Smooth muscle cell (in vitro differentiated cells): ENCODE measurements around the gene DYRK4. TPM values are rescaled to one million over a fixed set of nuclear protein-coding genes. Genes with fewer than 3 reads are reported as not detected.

Experiments used
- DNase-seq: peaks from one replicate; lab custom pipeline; 2025; ENCODE audit not compliant: unreplicated experiment; lab: John Stamatoyannopoulos, UW
- H2AFZ ChIP-seq: fragments of 200-600 bp; sonication (generic); 2 replicates; pipeline ENCODE4 v1.6.0; 2016; ENCODE audit warnings: antibody characterized with exemption, low read depth, mild to moderate bottlenecking
- H3F3A ChIP-seq: fragments of 200-600 bp; sonication (generic); 2 replicates; pipeline ENCODE4 v1.6.0; 2017; ENCODE audit warnings: antibody characterized with exemption, low read depth
- H3K27ac ChIP-seq: fragments of 200-600 bp; sonication (generic); 2 replicates; pipeline ENCODE4 v1.5.1; 2016; ENCODE audit warnings: low read depth, mild to moderate bottlenecking
- H3K27me3 ChIP-seq: fragments of 200-600 bp; sonication (generic); 2 replicates; pipeline ENCODE4 v1.6.1; 2016; ENCODE audit warnings: low read depth, mild to moderate bottlenecking
- H3K36me3 ChIP-seq: fragments of 200-600 bp; sonication (generic); 2 replicates; pipeline ENCODE4 v1.5.1; 2016; ENCODE audit warnings: low read depth
- H3K4me1 ChIP-seq: fragments of 200-600 bp; sonication (generic); 2 replicates; pipeline ENCODE4 v1.5.1; 2016; ENCODE audit warnings: low read depth
- H3K4me2 ChIP-seq: fragments of 200-600 bp; sonication (generic); 2 replicates; pipeline ENCODE4 v1.6.0; 2016; ENCODE audit warnings: mild to moderate bottlenecking
- H3K4me3 ChIP-seq: fragments of 200-600 bp; sonication (generic); 2 replicates; pipeline ENCODE4 v1.5.1; 2016; ENCODE audit warnings: mild to moderate bottlenecking
- H3K79me2 ChIP-seq: fragments of 200-600 bp; sonication (generic); 2 replicates; pipeline ENCODE4 v1.6.0; 2016; ENCODE audit warnings: low read depth, mild to moderate bottlenecking
- H3K9ac ChIP-seq: fragments of 200-600 bp; sonication (generic); 2 replicates; pipeline ENCODE4 v1.6.0; 2016; ENCODE audit warnings: low read depth
- H3K9me3 ChIP-seq: fragments of 200-600 bp; sonication (generic); replicated peaks from 2 replicates; pipeline ENCODE4 v1.5.1; 2016; ENCODE audit warnings: low read depth
- H4K20me1 ChIP-seq: fragments of 200-600 bp; sonication (generic); 2 replicates; pipeline ENCODE4 v1.6.0; 2016; ENCODE audit warnings: low read depth
- WGBS: methylation state at CpG from one replicate; pipeline ENCODE4 v1.1.7; 2016; ENCODE audit warnings: low lambda C conversion rate; 5-methylcytosine and 5-hydroxymethylcytosine counted together
- polyA plus RNA-seq: library from polyadenylated mRNA; unstranded; fragments of >200 nt; fragmentation: Nextera tagmentation; extraction: Ambion mirVana; gene quantifications from 2 replicates; pipeline ENCODE4 v1.2.1, GENCODE V29; 2016
- total RNA-seq: library from RNA; depleted of rRNA; stranded (reverse); fragments of >200 nt; gene quantifications from 2 replicates; pipeline ENCODE4 v1.2.3, GENCODE V29; 2014
- TF ChIP-seq, protein P1 (sequence below): fragments of 200-600 bp; sonication (generic); IDR thresholded peaks from 2 replicates; pipeline ENCODE4 v1.5.1; 2017; ENCODE audit warnings: borderline replicate concordance, mild to moderate bottlenecking, antibody characterized with exemption; ENCODE audit not compliant: insufficient read depth, poor library complexity, severe bottlenecking

DYRK4 gene
- total and polyA plus RNA-seq, 2 experiments from 2014 or later: 27.1 to 61.6 TPM

DNA sequence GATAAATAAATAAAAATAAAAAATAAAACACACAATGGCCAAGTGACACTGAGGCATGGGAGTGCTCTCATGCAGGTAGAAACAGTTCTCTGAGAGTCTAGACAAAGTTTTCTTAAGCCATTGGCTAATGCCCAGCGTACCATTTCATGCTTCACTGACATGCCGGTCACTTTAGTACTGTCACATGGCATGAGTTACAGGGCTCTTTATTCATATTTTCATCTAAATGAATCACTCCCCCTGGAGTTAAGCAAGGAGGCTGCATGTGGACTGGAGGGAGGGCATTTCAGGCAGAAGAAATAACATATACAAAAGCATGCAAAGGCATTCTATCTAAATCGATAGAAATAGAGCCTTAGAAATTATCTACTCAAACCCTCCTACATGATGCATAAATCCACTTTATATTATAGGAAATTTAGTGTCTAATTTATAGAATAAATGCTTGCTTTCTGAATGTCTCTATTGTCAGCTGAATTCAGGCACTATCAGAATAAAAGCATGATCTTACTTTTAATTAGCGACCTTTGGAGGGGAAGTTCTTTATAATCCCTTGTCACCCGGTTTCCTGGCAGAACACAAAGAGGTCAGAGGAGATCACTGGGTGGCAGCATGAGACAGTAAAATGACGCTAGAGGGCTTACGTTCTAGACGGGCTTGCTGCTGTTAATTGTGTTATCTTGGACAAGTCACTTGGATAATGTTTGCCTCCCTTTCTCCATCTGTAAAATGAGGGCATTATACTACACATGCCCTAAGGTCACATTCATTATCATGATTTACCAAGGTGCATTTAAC, 17.5 kb downstream of the DYRK4 start:
- Histone ChIP-seq H3K9me3 (no peaks in the 10 kb centered on the region), H3K4me3 (no peak overlapping the region), H3K9ac (no peak overlapping the region), H3K27me3 (peaks cover 18% of the 10 kb centered on the region), H3K4me1 (peaks cover 11% of the 10 kb centered on the region), H3F3A (no peaks in the 10 kb centered on the region), H3K27ac (no peak overlapping the region), H3K79me2 (no peaks in the 10 kb centered on the region), H3K4me2 (no peak overlapping the region), H4K20me1 (no peaks in the 10 kb centered on the region), H2AFZ (no peak overlapping the region), H3K36me3 (no peaks in the 10 kb centered on the region)
- TF ChIP-seq, protein P1, sequence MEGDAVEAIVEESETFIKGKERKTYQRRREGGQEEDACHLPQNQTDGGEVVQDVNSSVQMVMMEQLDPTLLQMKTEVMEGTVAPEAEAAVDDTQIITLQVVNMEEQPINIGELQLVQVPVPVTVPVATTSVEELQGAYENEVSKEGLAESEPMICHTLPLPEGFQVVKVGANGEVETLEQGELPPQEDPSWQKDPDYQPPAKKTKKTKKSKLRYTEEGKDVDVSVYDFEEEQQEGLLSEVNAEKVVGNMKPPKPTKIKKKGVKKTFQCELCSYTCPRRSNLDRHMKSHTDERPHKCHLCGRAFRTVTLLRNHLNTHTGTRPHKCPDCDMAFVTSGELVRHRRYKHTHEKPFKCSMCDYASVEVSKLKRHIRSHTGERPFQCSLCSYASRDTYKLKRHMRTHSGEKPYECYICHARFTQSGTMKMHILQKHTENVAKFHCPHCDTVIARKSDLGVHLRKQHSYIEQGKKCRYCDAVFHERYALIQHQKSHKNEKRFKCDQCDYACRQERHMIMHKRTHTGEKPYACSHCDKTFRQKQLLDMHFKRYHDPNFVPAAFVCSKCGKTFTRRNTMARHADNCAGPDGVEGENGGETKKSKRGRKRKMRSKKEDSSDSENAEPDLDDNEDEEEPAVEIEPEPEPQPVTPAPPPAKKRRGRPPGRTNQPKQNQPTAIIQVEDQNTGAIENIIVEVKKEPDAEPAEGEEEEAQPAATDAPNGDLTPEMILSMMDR: no peak
- WGBS: 59% methylated on average over 8 of the region's 8 CpGs
- DNase-seq: no peak

DNA sequence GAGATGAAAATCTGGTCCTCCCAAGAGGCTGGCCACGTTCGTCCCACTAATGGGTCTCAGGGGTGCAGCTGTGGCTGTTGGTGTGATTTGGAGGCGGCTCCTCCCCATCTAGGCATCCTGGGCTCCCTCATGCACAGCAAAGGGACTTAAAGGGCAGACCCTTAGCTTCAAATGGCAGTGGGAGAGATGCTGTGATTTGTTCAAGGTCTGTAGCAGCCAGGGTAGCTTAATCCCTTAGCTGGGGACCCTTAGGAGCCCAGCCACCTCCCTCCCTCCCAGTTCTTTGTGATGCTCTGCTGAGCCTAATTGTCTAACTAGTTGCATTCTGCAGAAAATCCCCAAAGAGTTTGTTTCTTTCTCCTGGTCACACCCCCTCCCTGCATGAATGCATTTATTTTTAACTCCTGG, 18.3 kb downstream of the DYRK4 start:
- Histone ChIP-seq H3K27me3 (peaks cover 17% of the 10 kb centered on the region), H3K4me2 (no peak overlapping the region), H3K36me3 (no peaks in the 10 kb centered on the region), H2AFZ (no peak overlapping the region), H3K4me1 (peaks cover 11% of the 10 kb centered on the region), H3F3A (no peaks in the 10 kb centered on the region), H3K79me2 (no peaks in the 10 kb centered on the region), H3K9me3 (no peaks in the 10 kb centered on the region), H3K27ac (no peak overlapping the region), H3K9ac (no peak overlapping the region), H3K4me3 (no peak overlapping the region), H4K20me1 (no peaks in the 10 kb centered on the region)
- no peak for DNase-seq
- 85% methylated on average over 3 of the region's 3 CpGs for WGBS
- TF ChIP-seq, protein P1: no peak

DNA sequence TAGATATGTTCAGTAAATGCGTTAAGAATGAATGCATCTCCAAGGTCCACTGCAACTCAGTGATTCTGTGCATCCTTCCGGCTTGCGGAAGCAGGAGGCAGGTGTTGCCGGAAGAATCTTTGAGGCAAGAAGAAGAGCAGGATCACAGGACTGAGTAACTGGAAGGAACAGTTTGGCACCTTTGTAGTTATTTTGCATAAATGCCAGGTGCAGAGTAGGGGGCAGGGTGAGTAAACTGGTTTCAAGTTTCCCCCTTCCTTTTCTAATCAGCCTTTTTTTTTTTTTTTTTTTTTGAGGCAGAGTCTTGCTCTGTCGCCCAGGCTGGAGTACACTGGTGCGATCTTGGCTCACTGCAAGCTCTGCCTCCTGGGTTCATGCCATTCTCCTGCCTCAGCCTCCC, 22.3 kb downstream of the DYRK4 start:
- no peak for DNase-seq
- TF ChIP-seq, protein P1: no peak
- no peaks in the 10 kb centered on the region for H3K36me3 ChIP-seq
- no peaks in the 10 kb centered on the region for H3F3A ChIP-seq
- H2AFZ ChIP-seq: no peak overlapping the region
- peaks cover 11% of the 10 kb centered on the region for H3K4me1 ChIP-seq
- H3K4me3 ChIP-seq: no peak overlapping the region
- H3K4me2 ChIP-seq: no peak overlapping the region
- H3K9me3 ChIP-seq: no peaks in the 10 kb centered on the region
- 92% methylated on average over 5 of the region's 6 CpGs for WGBS
- no peak overlapping the region for H3K9ac ChIP-seq
- no peaks in the 10 kb centered on the region for H4K20me1 ChIP-seq
- no peak overlapping the region for H3K27ac ChIP-seq
- no peaks in the 10 kb centered on the region for H3K79me2 ChIP-seq
- H3K27me3 ChIP-seq: peaks cover 7% of the 10 kb centered on the region

DNA sequence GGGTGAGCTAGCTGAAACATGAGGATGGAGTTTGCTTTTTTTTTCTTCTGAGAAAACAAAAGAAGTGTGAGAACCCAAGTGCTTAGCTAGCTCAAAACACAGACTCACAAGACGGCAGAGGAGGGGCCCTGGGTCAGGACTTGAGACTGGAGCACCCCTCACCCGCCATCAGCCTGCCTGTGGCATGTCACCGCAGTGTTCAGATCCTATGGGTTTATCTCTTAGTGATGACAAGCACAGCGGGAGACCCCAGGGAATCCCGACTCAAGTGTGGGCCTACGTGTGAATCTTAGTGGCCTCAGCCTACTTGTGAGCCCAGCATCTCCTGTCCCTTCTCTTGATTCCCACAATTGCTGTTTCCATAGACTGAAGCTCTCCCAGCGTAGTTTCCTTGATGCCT, 22.9 kb downstream of the DYRK4 start:
- TF ChIP-seq, protein P1: no peak
- H3F3A ChIP-seq: no peaks in the 10 kb centered on the region
- no peak for DNase-seq
- H3K9me3 ChIP-seq: no peaks in the 10 kb centered on the region
- peaks cover 7% of the 10 kb centered on the region for H3K27me3 ChIP-seq
- H4K20me1 ChIP-seq: no peaks in the 10 kb centered on the region
- H3K36me3 ChIP-seq: no peaks in the 10 kb centered on the region
- H3K9ac ChIP-seq: no peak overlapping the region
- peaks cover 11% of the 10 kb centered on the region for H3K4me1 ChIP-seq
- WGBS: 86% methylated on average over 7 of the region's 7 CpGs
- H3K4me2 ChIP-seq: no peak overlapping the region
- H2AFZ ChIP-seq: no peak overlapping the region
- no peak overlapping the region for H3K4me3 ChIP-seq
- H3K79me2 ChIP-seq: no peaks in the 10 kb centered on the region
- H3K27ac ChIP-seq: no peak overlapping the region
